H1 (cell line): ENCODE data around the gene SEC16A. TPM values are rescaled to one million over a fixed set of nuclear protein-coding genes. Genes with fewer than 3 reads are reported as not detected.

ENCODE experiments used
- CTCF ChIA-PET: fragments of 300-600 bp; sonication (Branson Sonifier 250); formaldehyde crosslinking; loops from one replicate; lab custom pipeline; 2021; ENCODE audit not compliant: partially characterized antibody; lab: Charles Lee
- POLR2A ChIA-PET: fragments of 300-600 bp; sonication (Branson Sonifier 250); formaldehyde crosslinking; loops from one replicate; lab custom pipeline; 2021; ENCODE audit warnings: inconsistent platforms; ENCODE audit not compliant: partially characterized antibody; lab: Charles Lee
- DNase-seq, 2 experiments: peaks; one replicate each; pipeline versions ENCODE4 v3.0.0 to v3.0.0-alpha.2; 2010 to 2022; ENCODE audit warnings: low spot score in 2 of 2, low read depth in 1 of 2, mixed read lengths in 1 of 2
- FAIRE-seq: peaks from 2 replicates; lab custom pipeline; 2011; peaks lifted over from hg19 to GRCh38; lab: Jason Lieb, UNC
- H2AFZ ChIP-seq: 2 replicates; pipeline ENCODE4 v1.8.1; 2012; ENCODE audit warnings: low read length, inconsistent platforms
- H2AK5ac ChIP-seq: 2 replicates; pipeline ENCODE4 v1.6.1; 2013; ENCODE audit warnings: low read depth, low read length
- H2BK120ac ChIP-seq: replicated peaks from 2 replicates; pipeline ENCODE3; 2013; ENCODE audit warnings: low read depth, low read length, inconsistent platforms
- H2BK12ac ChIP-seq: 2 replicates; pipeline ENCODE4 v1.6.1; 2013; ENCODE audit warnings: low read depth, low read length
- H2BK15ac ChIP-seq: 2 replicates; pipeline ENCODE4 v1.6.1; 2013; ENCODE audit warnings: low read length
- H2BK20ac ChIP-seq: 2 replicates; pipeline ENCODE4 v1.6.1; 2013; ENCODE audit warnings: low read length
- H2BK5ac ChIP-seq: 2 replicates; pipeline ENCODE4 v1.6.1; 2013; ENCODE audit warnings: low read depth, low read length
- H3K14ac ChIP-seq: 2 replicates; pipeline ENCODE4 v1.6.1; 2013; ENCODE audit warnings: inconsistent platforms; ENCODE audit not compliant: insufficient read length
- H3K18ac ChIP-seq: 2 replicates; pipeline ENCODE4 v1.6.1; 2013; ENCODE audit warnings: low read length; ENCODE audit errors: extremely low read depth
- H3K23ac ChIP-seq: 2 replicates; pipeline ENCODE4 v1.6.1; 2013; ENCODE audit warnings: inconsistent platforms; ENCODE audit not compliant: insufficient read length
- H3K23me2 ChIP-seq: 2 replicates; pipeline ENCODE4 v1.6.1; 2013; ENCODE audit warnings: low read depth, low read length
- H3K27ac ChIP-seq: 2 replicates; pipeline ENCODE4 v1.6.1; 2011; ENCODE audit warnings: low read depth, low read length, inconsistent platforms
- H3K27me3 ChIP-seq, 4 experiments: replicated peaks in 1 of 4; 1 replicate in 1 of 4; 2 replicates in 3 of 4; pipeline versions ENCODE4 v1.6.1 to v1.8.1; 2011 to 2013; ENCODE audit warnings: low read length in 3 of 4, mild to moderate bottlenecking in 3 of 4, inconsistent platforms in 2 of 4, mixed read lengths in 2 of 4, moderate library complexity in 1 of 4; ENCODE audit not compliant: control insufficient read depth in 3 of 4, insufficient read depth in 3 of 4; ENCODE audit errors: extremely low read depth in 1 of 4
- H3K36me3 ChIP-seq, 4 experiments: 2 replicates each; pipeline versions ENCODE4 v1.6.1 to v1.8.1; 2011 to 2013; ENCODE audit warnings: mild to moderate bottlenecking in 4 of 4, low read length in 3 of 4, moderate library complexity in 2 of 4, control low read depth in 1 of 4, inconsistent platforms in 1 of 4; ENCODE audit not compliant: insufficient read depth in 4 of 4, control insufficient read depth in 2 of 4
- H3K4ac ChIP-seq: replicated peaks from 2 replicates; pipeline ENCODE3; 2013; ENCODE audit warnings: low read length, low read depth, mixed read lengths, inconsistent platforms; ENCODE audit not compliant: insufficient read length
- H3K4me1 ChIP-seq, 4 experiments: replicated peaks in 1 of 4; 1 replicate in 1 of 4; 2 replicates in 3 of 4; pipeline versions ENCODE4 v1.6.1 to v1.8.1; 2011 to 2013; ENCODE audit warnings: low read length in 3 of 4, inconsistent platforms in 2 of 4, mixed read lengths in 1 of 4; ENCODE audit not compliant: insufficient read depth in 4 of 4, control insufficient read depth in 3 of 4
- H3K4me2 ChIP-seq, 2 experiments: 2 replicates each; pipeline versions ENCODE4 v1.6.1 to v1.8.1; 2011 to 2013; ENCODE audit warnings: low read depth in 2 of 2, low read length in 2 of 2, control low read depth in 1 of 2, inconsistent platforms in 1 of 2, mild to moderate bottlenecking in 1 of 2; ENCODE audit not compliant: insufficient read depth in 1 of 2
- H3K4me3 ChIP-seq, 4 experiments: fragments of 200-600, 300-600 bp in 1 of 4; sonication (generic), shearing (Covaris generic), sonication (Bioruptor Twin) in 1 of 4; 2 replicates each; pipeline versions ENCODE4 v1.5.1 to v1.8.1; 2011 to 2016; ENCODE audit warnings: low read length in 4 of 4, low read depth in 3 of 4, control low read depth in 2 of 4, inconsistent platforms in 2 of 4, mild to moderate bottlenecking in 2 of 4, mixed read lengths in 1 of 4, moderate library complexity in 1 of 4; ENCODE audit not compliant: insufficient read depth in 2 of 4; ENCODE audit errors: extremely low read depth in 1 of 4
- H3K56ac ChIP-seq: replicated peaks from 2 replicates; pipeline ENCODE3; 2013; ENCODE audit warnings: low read depth, mild to moderate bottlenecking, mixed read lengths, low read length, inconsistent platforms; ENCODE audit not compliant: insufficient read length
- H3K79me1 ChIP-seq: 2 replicates; pipeline ENCODE4 v1.6.1; 2013; ENCODE audit warnings: low read depth, low read length, control low read depth
- H3K79me2 ChIP-seq, 2 experiments: 2 replicates each; pipeline versions ENCODE4 v1.6.1 to v1.8.1; 2012 to 2013; ENCODE audit warnings: low read length in 2 of 2, mild to moderate bottlenecking in 2 of 2, inconsistent platforms in 1 of 2; ENCODE audit not compliant: insufficient read depth in 2 of 2, control insufficient read depth in 1 of 2
- H3K9ac ChIP-seq, 4 experiments: replicated peaks in 1 of 4; 1 replicate in 1 of 4; 2 replicates in 3 of 4; pipeline versions ENCODE4 v1.6.1 to v1.8.1; 2011 to 2013; ENCODE audit warnings: low read depth in 3 of 4, low read length in 3 of 4, control low read depth in 2 of 4, mild to moderate bottlenecking in 2 of 4, moderate library complexity in 2 of 4, inconsistent platforms in 1 of 4; ENCODE audit errors: extremely low read depth in 1 of 4
- H3K9me3 ChIP-seq, 2 experiments: 2 replicates each; pipeline versions ENCODE4 v1.6.1 to v1.8.1; 2012 to 2013; ENCODE audit warnings: mild to moderate bottlenecking in 2 of 2, moderate library complexity in 2 of 2, control low read depth in 1 of 2, inconsistent platforms in 1 of 2, low read depth in 1 of 2, low read length in 1 of 2, mixed read lengths in 1 of 2; ENCODE audit not compliant: insufficient read depth in 2 of 2
- H4K20me1 ChIP-seq, 2 experiments: replicated peaks in 1 of 2; 2 replicates each; pipeline versions ENCODE3 to v1.8.1; 2011 to 2013; ENCODE audit warnings: inconsistent platforms in 2 of 2, low read length in 2 of 2, mild to moderate bottlenecking in 1 of 2; ENCODE audit not compliant: insufficient read depth in 2 of 2, control insufficient read depth in 1 of 2
- H4K5ac ChIP-seq: 2 replicates; pipeline ENCODE4 v1.6.1; 2013; ENCODE audit warnings: low read length, low read depth, mixed read lengths, inconsistent platforms; ENCODE audit not compliant: insufficient read length
- H4K8ac ChIP-seq: 2 replicates; pipeline ENCODE4 v1.8.0; 2013; ENCODE audit warnings: mild to moderate bottlenecking, moderate library complexity, low read length, inconsistent platforms; ENCODE audit not compliant: insufficient read depth; ENCODE audit errors: extremely low read depth
- H4K91ac ChIP-seq: replicated peaks from 2 replicates; pipeline ENCODE3; 2013; ENCODE audit warnings: low read length, mixed read lengths, inconsistent platforms; ENCODE audit not compliant: insufficient read length
- ATF3 ChIP-seq: IDR thresholded peaks from 2 replicates; pipeline ENCODE4 v1.6.1; 2011; ENCODE audit warnings: low read depth, mild to moderate bottlenecking, low read length; ENCODE audit not compliant: insufficient read depth
- CBX5 ChIP-seq: fragments of 300-800, 300-1000 bp; sonication (generic); IDR thresholded peaks from 2 replicates; pipeline ENCODE4 v1.7.1; 2016; ENCODE audit warnings: antibody characterized with exemption, low read length, low read depth
- CHD1 ChIP-seq: IDR thresholded peaks from 2 replicates; pipeline ENCODE4 v1.6.1; 2012; ENCODE audit warnings: low read depth, low read length, improper control_type of control experiment
- NRF1 ChIP-seq: IDR thresholded peaks from 2 replicates; pipeline ENCODE4 v1.6.1; 2011; ENCODE audit warnings: mild to moderate bottlenecking, low read depth, low read length, improper control_type of control experiment
- POLR2A ChIP-seq, 2 experiments: IDR thresholded peaks; 1 replicate in 1 of 2; 2 replicates in 1 of 2; pipeline ENCODE4 v1.6.1; 2011; ENCODE audit warnings: low read depth in 2 of 2, low read length in 2 of 2, mild to moderate bottlenecking in 2 of 2; ENCODE audit errors: control extremely low read depth in 1 of 2
- POU5F1 ChIP-seq: IDR thresholded peaks from 2 replicates; pipeline ENCODE4 v1.6.1; 2011; ENCODE audit warnings: low read depth, mild to moderate bottlenecking, low read length, moderate library complexity
- RFX5 ChIP-seq: IDR thresholded peaks from 2 replicates; pipeline ENCODE4 v1.6.1; 2011; ENCODE audit warnings: low read depth, low read length, improper control_type of control experiment, borderline replicate concordance
- SP1 ChIP-seq: IDR thresholded peaks from 2 replicates; pipeline ENCODE4 v1.6.1; 2011; ENCODE audit warnings: low read depth, low read length
- SP2 ChIP-seq: IDR thresholded peaks from 2 replicates; pipeline ENCODE4 v1.6.1; 2012; ENCODE audit warnings: mild to moderate bottlenecking, low read length, inconsistent platforms
- TAF1 ChIP-seq: IDR thresholded peaks from 2 replicates; pipeline ENCODE4 v1.6.1; 2011; ENCODE audit warnings: mild to moderate bottlenecking, low read depth, low read length
- TAF7 ChIP-seq: optimal IDR thresholded peaks from 2 replicates; pipeline ENCODE3; 2011; ENCODE audit warnings: low read depth, mild to moderate bottlenecking, inconsistent platforms, low read length, moderate library complexity, borderline replicate concordance
- WGBS, 2 experiments: shearing (Covaris generic) in 1 of 2; methylation state at CpG; one replicate each; pipeline versions ENCODE4 v1.1.6 to v1.1.7; 2013 to 2015; ENCODE audit warnings: low lambda C conversion rate in 2 of 2, mixed read lengths in 2 of 2, inconsistent platforms in 1 of 2, low coverage in 1 of 2, missing lambda C conversion rate in 1 of 2; ENCODE audit not compliant: insufficient replicate concordance in 2 of 2, insufficient coverage in 1 of 2, insufficient read length in 1 of 2; ENCODE audit errors: extremely low coverage in 1 of 2, missing lambda C conversion rate in 1 of 2; 5-methylcytosine and 5-hydroxymethylcytosine counted together
- polyA plus RNA-seq, 7 experiments: library from polyadenylated mRNA; depleted of rRNA in 3 of 7; stranded (reverse) in 5 of 7; unstranded in 2 of 7; fragments of >200 nt in 5 of 7; fragments of 200-250 nt in 2 of 7; gene quantifications; 1 replicate in 5 of 7; 2 replicates in 1 of 7; 4 replicates in 1 of 7; pipeline versions ENCODE4 v1.2.1 to v1.2.3, GENCODE V29; 2011 to 2013; ENCODE audit warnings: missing spikeins in 2 of 7, mixed read lengths in 2 of 7
- total RNA-seq: library from RNA; stranded (reverse); fragmentation: NEBNext Ultra II Directional; extraction: Animal tissue kit (Norgen Biotek cat#: 25700); gene quantifications from 2 replicates; pipeline ENCODE4 v1.2.1, GENCODE V29; 2021

SEC16A gene
- total and polyA plus RNA-seq, 2 of the 8 experiments (the other 6 are each of a cell fraction or from before 2014, with no cell fraction given): 21.6 to 49.0 TPM

DNA sequence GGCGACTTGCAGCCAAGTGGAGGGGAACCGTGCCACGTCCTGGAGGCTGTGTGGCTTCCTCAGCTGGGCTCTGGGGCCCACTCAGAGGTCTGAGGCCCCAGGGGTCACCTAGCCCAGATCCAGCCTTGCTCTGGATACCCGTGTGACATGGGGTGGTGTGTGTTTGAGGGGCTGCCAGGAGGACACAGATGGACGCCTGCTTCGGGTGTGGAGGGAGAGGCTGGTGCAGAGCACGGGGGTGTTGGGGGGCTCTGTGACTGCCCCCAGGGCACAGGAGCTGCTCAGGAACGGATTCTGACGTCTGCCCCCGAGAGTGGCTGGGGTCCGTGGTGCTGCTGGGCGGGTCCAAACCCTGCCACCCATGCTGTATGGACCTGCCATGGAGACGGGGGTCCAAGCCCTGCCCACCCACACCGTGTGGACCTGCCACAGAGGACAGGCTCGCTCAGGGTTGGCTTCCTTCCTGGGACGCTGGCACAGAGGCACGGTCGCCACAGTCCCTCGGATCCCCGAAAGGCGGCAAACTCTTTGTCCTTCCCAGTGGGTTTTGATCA is 53.7 kb downstream of the SEC16A start:
- no peak overlapping the region for H3K14ac ChIP-seq
- 87% methylated on average over 20 of the region's 21 CpGs; no CpG with 5 or more reads in 1 of the 2 experiments for WGBS, 2 experiments
- no peak for TF ChIP-seq POLR2A (IDR thresholded peaks at IDR 0.05; ENCODE audit: control extremely low read depth in 1 of 2, low read depth in 2 of 2, low read length in 2 of 2)
- no peak for TF ChIP-seq CHD1
- TF ChIP-seq CBX5: no peak
- TF ChIP-seq TAF7: no peak
- no peak for TF ChIP-seq SP2
- no peak for TF ChIP-seq POU5F1
- no peak for TF ChIP-seq ATF3
- no peak for TF ChIP-seq SP1
- no peak for TF ChIP-seq TAF1
- no peak for TF ChIP-seq NRF1
- no peak for TF ChIP-seq RFX5

More for the DNA sequence above, 53.7 kb downstream of the SEC16A start:
- Histone ChIP-seq H2BK12ac (no peak overlapping the region), H4K20me1 (peaks cover 0 to 6% of the 10 kb centered on the region in 2 experiments), H3K23me2 (no peaks in the 10 kb centered on the region), H4K91ac (no peak overlapping the region), H3K4me2 (no peak overlapping the region), H3K9ac (no peak overlapping the region), H3K4ac (no peak overlapping the region), H3K79me1 (no peaks in the 10 kb centered on the region), H3K36me3 (peaks cover 2 to 20% (median 3%) of the 10 kb centered on the region in 4 experiments; a peak in 5 of 8 replicates), H3K18ac (no peak overlapping the region), H3K56ac (no peak overlapping the region), H2AFZ (no peak overlapping the region), H3K4me3 (no peak overlapping the region), H4K5ac (no peak overlapping the region), H2BK5ac (no peak overlapping the region), H2AK5ac (no peak overlapping the region), H3K27me3 (no peaks in the 10 kb centered on the region), H3K23ac (no peak overlapping the region), H3K27ac (no peak overlapping the region), H3K9me3 (no peaks in the 10 kb centered on the region), H3K4me1 (no peaks in the 10 kb centered on the region), H2BK120ac (no peak overlapping the region), H3K79me2 (no peaks in the 10 kb centered on the region), H2BK15ac (no peak overlapping the region), H4K8ac (no peak overlapping the region), H2BK20ac (no peak overlapping the region)
- ChIA-PET POLR2A (interaction anchor here (0.6 to 2.1 kb wide), 6 partner anchors 10 to 54 kb away, joined by 3 to 10 read pairs (median 3); no protein-coding TSS in a partner anchor), CTCF (interaction anchor here (2.0 kb wide), 1 partner anchor 202 kb away, joined by 6 read pairs; no protein-coding TSS in a partner anchor)
- DNase-seq: no peak
- FAIRE-seq: no peak
